Midbrain (tissue), 1 donor: ENCODE results near the gene LACRT.
A peak's percentile ranks its signal among the peaks of the same experiment; 100 is the strongest.
"Not testable (repeated sequence)": the region's sequence is repeated elsewhere in the genome, so short reads cannot be mapped to it uniquely, and the experiment has no call there.

Experiments used
- DNase-seq: peaks from one replicate; lab custom pipeline; 2025; lab: John Stamatoyannopoulos, UW

Gene LACRT

GRCh38 chr12:54639112-54639511, 4.4 kb upstream of the LACRT start:
- DNase-seq: not testable (repeated sequence)

GRCh38 chr12:54631988-54632728, 2.5 kb downstream of the LACRT start:
- DNase-seq: no peak

GRCh38 chr12:54631551-54631950, 3.1 kb downstream of the LACRT start:
- DNase-seq: no peak

- DNase-seq: no peak
Observed at GRCh38 chr12:54629925-54630324, 4.8 kb downstream of the LACRT start.

- DNase-seq: no peak
Observed at GRCh38 chr12:54628186-54628846, 6.4 kb downstream of the LACRT start.

GRCh38 chr12:54627304-54627703, 7.4 kb downstream of the LACRT start:
- no peak for DNase-seq

- DNase-seq: no peak
Observed at GRCh38 chr12:54625598-54625997, 9.1 kb downstream of the LACRT start.

- no peak for DNase-seq
Observed at GRCh38 chr12:54624315-54625279, 10.1 kb downstream of the LACRT start.

- DNase-seq: no peak
Observed at GRCh38 chr12:54622463-54623183, 12.1 kb downstream of the LACRT start.

- DNase-seq: no peak
Observed at GRCh38 chr12:54616933-54617680, 17.6 kb downstream of the LACRT start.

- no peak for DNase-seq
Observed at GRCh38 chr12:54612225-54612750, 22.4 kb downstream of the LACRT start.

- DNase-seq: no peak
Observed at GRCh38 chr12:54611715-54612149, 23.0 kb downstream of the LACRT start.

GRCh38 chr12:54608769-54609168, 25.9 kb downstream of the LACRT start:
- no peak for DNase-seq

GRCh38 chr12:54608156-54608555, 26.5 kb downstream of the LACRT start:
- DNase-seq: no peak

GRCh38 chr12:54606556-54606955, 28.1 kb downstream of the LACRT start:
- DNase-seq: no peak

GRCh38 chr12:54605138-54605970, 29.3 kb downstream of the LACRT start:
- DNase-seq: no peak

GRCh38 chr12:54604436-54604835, 30.3 kb downstream of the LACRT start:
- DNase-seq: no peak

GRCh38 chr12:54603872-54604271, 30.8 kb downstream of the LACRT start:
- DNase-seq: no peak

GRCh38 chr12:54603173-54603814, 31.4 kb downstream of the LACRT start:
- DNase-seq: peak; percentile 65
